Tibial artery (tissue), 4 donors: ENCODE measurements around the gene SSBP4.

Experiments
- DNase-seq, 2 donors: peaks; one replicate each; pipeline ENCODE4 v3.0.0-alpha.2; 2019
- H3K27ac ChIP-seq, 2 donors: fragments of 200-600 bp; sonication (generic) in 1 of 2; 1 replicate in 1 of 2; 2 replicates in 1 of 2; pipeline ENCODE4 v1.5.1; 2018 to 2019; ENCODE audit warnings: mild to moderate bottlenecking in 1 of 2
- H3K27me3 ChIP-seq, 2 donors: fragments of 200-600 bp; sonication (generic) in 1 of 2; one replicate each; pipeline versions ENCODE4 v1.5.1 to v1.6.0; 2016 to 2019
- H3K36me3 ChIP-seq, 3 donors: fragments of 200-600 bp; sonication (generic) in 2 of 3; one replicate each; pipeline ENCODE4 v1.5.1; 2016 to 2019; ENCODE audit warnings: mild to moderate bottlenecking in 2 of 3
- H3K4me1 ChIP-seq, 4 donors: fragments of 200-600 bp; sonication (generic) in 2 of 4; 1 replicate in 3 of 4; 2 replicates in 1 of 4; pipeline ENCODE4 v1.5.1; 2016 to 2019
- H3K4me3 ChIP-seq, 2 donors: fragments of 200-600 bp; sonication (generic) in 1 of 2; 1 replicate in 1 of 2; 2 replicates in 1 of 2; pipeline ENCODE4 v1.5.1; 2018 to 2019; ENCODE audit warnings: mild to moderate bottlenecking in 2 of 2
- H3K9me3 ChIP-seq, 3 donors: fragments of 200-600 bp; sonication (generic) in 1 of 3; one replicate each; pipeline ENCODE4 v1.5.1; 2016 to 2019
- intact Hi-C: fragments of 100-400 bp; cut with DNase I; formaldehyde crosslinking; loops from one replicate; pipeline ENCODE4 v1.15.0; 2023; ENCODE audit warnings: low total_unique reads
- TF ChIP-seq, protein P1 (sequence below), 2 experiments: fragments of 200-600 bp in 1 of 2; fragments of 450-650 bp in 1 of 2; IDR thresholded peaks; one replicate each; pipeline ENCODE4 v1.5.1; 2017 to 2019; ENCODE audit warnings: antibody characterized with exemption in 2 of 2, mild to moderate bottlenecking in 1 of 2, moderate library complexity in 1 of 2

Gene SSBP4

GRCh38 chr19:18445262-18445948, 26.2 kb downstream of the SSBP4 start:
- intact Hi-C loops, result no loop called here
- Histone ChIP-seq H3K27me3 (no peaks in the 10 kb centered on the region), H3K36me3 (peaks cover 59 to 89% (median 60%) of the 10 kb centered on the region in 3 donors), H3K9me3 (no peaks in the 10 kb centered on the region), H3K27ac (no peak overlapping the region), H3K4me3 (no peak overlapping the region), H3K4me1 (peaks cover 0 to 2% (median under 1%) of the 10 kb centered on the region in 4 donors)
- no peak for DNase-seq
- TF ChIP-seq, protein P1, sequence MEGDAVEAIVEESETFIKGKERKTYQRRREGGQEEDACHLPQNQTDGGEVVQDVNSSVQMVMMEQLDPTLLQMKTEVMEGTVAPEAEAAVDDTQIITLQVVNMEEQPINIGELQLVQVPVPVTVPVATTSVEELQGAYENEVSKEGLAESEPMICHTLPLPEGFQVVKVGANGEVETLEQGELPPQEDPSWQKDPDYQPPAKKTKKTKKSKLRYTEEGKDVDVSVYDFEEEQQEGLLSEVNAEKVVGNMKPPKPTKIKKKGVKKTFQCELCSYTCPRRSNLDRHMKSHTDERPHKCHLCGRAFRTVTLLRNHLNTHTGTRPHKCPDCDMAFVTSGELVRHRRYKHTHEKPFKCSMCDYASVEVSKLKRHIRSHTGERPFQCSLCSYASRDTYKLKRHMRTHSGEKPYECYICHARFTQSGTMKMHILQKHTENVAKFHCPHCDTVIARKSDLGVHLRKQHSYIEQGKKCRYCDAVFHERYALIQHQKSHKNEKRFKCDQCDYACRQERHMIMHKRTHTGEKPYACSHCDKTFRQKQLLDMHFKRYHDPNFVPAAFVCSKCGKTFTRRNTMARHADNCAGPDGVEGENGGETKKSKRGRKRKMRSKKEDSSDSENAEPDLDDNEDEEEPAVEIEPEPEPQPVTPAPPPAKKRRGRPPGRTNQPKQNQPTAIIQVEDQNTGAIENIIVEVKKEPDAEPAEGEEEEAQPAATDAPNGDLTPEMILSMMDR (IDR thresholded peaks at IDR 0.05), result no peak

DNA sequence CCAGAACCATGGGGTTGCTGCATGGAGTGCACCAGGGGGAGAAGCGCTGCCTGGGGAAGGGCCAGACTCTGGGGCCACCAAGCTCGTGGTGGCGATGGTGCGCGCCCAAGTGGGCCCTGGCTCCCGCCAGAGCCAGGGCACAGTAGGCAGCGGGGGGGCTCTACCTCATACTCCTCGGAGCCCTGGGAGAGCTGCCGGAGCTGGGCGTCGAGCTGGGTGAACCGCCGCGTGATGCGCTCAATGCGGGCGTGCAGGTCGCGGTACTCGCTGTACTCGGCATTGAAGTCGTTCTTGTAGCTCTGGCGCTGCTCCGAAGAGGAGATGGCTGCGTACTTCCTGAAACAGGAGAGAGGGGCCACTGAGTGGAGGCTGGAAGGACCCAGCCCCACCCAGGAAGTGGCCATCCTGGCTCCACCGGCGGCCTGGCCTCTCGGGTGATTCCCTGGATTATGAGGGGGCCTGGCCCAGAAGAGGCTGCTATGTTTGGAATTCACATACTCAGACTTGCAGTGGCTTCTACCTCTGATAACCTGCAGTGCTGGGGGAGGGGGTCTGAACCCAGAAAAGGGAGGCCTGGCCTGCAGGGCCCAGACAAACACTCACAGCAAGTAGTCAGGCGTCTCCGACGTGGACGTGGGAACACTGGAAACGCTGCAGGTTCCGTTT, 27.1 kb downstream of the SSBP4 start:
- no peak overlapping the region for H3K27ac ChIP-seq
- H3K4me1 ChIP-seq, result peaks cover 0 to 11% (median 4%) of the 10 kb centered on the region in 4 donors
- no peak overlapping the region for H3K4me3 ChIP-seq
- no peaks in the 10 kb centered on the region for H3K27me3 ChIP-seq
- DNase-seq, result no peak
- no peaks in the 10 kb centered on the region for H3K9me3 ChIP-seq
- TF ChIP-seq, protein P1 (IDR thresholded peaks at IDR 0.05), result no peak
- H3K36me3 ChIP-seq, result peaks cover 62 to 89% (median 67%) of the 10 kb centered on the region in 3 donors
- intact Hi-C loops, result no loop called here

DNA sequence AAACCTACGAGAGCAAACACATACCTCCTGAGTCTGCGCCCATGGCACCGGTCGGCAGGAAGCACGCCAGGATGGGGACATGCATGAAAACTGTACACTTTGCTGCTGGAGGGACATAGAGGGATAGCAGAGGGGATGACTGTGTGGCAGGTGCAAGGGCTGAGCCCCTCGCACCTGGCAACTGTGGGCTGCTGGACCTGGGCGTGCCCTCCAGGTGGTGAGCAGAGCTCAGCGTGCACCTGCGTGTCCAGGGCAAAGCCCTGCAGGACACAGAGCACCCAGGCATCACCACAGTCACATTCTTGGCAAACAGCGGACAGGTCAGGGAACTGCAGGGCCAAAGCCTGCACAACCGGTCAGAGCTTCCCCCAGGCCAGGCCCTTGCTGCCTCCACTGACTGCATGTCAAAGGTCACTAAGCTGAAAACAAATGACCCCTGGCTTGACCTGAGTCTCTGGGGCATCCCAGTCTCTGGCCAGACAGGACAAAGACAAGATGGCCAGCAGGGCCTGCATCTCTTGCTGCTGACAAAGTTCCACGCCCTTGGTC, 27.7 kb downstream of the SSBP4 start:
- no peak overlapping the region for H3K27ac ChIP-seq
- H3K4me1 ChIP-seq, result peaks cover 0 to 12% (median 5%) of the 10 kb centered on the region in 4 donors
- H3K27me3 ChIP-seq, result no peaks in the 10 kb centered on the region
- H3K36me3 ChIP-seq, result peaks cover 62 to 91% (median 73%) of the 10 kb centered on the region in 3 donors
- DNase-seq, result no peak
- TF ChIP-seq, protein P1 (IDR thresholded peaks at IDR 0.05), result no peak
- H3K9me3 ChIP-seq, result no peaks in the 10 kb centered on the region
- intact Hi-C loops, result no loop called here
- no peak overlapping the region for H3K4me3 ChIP-seq

DNA sequence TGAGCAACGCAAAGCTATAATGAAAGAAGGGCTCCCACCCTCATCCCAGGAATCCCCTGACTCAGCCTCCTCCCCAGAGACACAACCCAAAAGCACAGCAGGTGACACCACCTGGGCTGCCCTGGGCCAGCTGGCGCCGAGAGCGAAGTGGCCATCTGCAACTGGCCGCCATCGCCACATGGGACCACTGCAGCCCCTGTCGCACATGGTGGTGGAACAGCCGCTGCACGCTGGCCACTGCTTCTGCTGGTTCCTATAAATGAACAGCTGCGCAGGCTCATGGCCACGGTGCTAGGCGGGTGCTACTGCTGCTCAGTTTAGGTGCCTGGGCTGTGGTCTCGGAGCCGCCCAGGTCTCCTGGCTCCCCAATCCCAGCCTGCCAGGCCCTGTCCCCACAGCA, 30.4 kb downstream of the SSBP4 start:
- peaks cover 0 to 12% (median 5%) of the 10 kb centered on the region in 4 donors for H3K4me1 ChIP-seq
- no peak overlapping the region for H3K4me3 ChIP-seq
- H3K36me3 ChIP-seq, result peaks cover 50 to 92% (median 65%) of the 10 kb centered on the region in 3 donors
- TF ChIP-seq, protein P1 (IDR thresholded peaks at IDR 0.05), result no peak
- intact Hi-C loops, result no loop called here
- DNase-seq, result no peak
- H3K27ac ChIP-seq, result no peak overlapping the region
- H3K27me3 ChIP-seq, result no peaks in the 10 kb centered on the region
- no peaks in the 10 kb centered on the region for H3K9me3 ChIP-seq

DNA sequence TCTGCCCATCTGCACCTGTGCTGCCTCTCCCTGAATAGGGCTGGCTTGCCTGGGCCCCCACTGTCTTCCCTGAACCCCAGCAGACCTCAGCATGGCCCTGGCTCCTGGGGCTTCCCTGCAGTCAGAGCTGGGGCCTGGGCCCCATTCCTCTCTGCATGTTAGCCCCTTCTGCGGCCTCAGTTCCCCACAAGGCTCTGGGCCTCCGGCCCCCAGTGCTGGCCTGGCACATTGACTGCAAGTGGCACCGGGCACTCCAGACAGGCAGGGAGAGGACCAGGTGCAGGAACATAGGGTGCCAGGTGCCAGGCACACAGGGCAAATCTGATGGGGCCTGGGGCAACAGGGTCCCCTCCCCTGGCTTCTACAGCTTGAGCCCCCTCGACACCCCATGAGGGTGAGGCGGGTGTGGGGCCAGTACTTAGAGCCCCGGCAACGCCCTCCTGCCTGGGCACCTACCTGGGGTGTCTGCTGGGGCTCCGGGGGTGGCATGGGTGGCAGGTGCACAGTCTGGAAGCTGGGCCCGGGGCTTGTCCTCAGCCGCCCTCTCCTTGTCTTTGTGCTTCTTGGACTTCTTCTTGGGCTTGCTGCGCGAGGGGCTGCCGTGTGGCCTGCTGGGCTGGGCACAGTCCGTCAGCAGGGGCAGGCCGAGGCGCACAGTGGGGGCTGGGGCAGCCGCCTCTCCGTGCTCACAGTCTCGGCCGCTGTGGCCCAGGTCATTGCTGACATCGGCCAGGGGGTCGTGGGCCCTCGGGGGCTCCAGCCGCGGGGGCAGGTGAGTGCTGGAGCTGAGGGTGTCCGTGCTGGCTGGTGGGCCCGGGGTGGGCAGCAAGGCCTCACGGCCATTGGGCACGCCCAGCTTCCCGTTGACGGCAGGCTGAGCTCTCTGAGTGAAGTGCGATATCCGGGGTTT, 31.1 kb downstream of the SSBP4 start:
- no peaks in the 10 kb centered on the region for H3K27me3 ChIP-seq
- no peak for DNase-seq
- no peak overlapping the region for H3K27ac ChIP-seq
- intact Hi-C loops, result loop anchor here (5.0 kb wide), 1 partner anchor 132 kb away; no protein-coding TSS in a partner anchor
- peaks cover 43 to 89% (median 58%) of the 10 kb centered on the region in 3 donors for H3K36me3 ChIP-seq
- H3K4me1 ChIP-seq, result peaks cover 0 to 12% (median 5%) of the 10 kb centered on the region in 4 donors
- TF ChIP-seq, protein P1 (IDR thresholded peaks at IDR 0.05), result no peak
- H3K4me3 ChIP-seq, result no peak overlapping the region
- H3K9me3 ChIP-seq, result no peaks in the 10 kb centered on the region
